ENCODE results near the gene ZFYVE19.

ZFYVE19 gene

DNA sequence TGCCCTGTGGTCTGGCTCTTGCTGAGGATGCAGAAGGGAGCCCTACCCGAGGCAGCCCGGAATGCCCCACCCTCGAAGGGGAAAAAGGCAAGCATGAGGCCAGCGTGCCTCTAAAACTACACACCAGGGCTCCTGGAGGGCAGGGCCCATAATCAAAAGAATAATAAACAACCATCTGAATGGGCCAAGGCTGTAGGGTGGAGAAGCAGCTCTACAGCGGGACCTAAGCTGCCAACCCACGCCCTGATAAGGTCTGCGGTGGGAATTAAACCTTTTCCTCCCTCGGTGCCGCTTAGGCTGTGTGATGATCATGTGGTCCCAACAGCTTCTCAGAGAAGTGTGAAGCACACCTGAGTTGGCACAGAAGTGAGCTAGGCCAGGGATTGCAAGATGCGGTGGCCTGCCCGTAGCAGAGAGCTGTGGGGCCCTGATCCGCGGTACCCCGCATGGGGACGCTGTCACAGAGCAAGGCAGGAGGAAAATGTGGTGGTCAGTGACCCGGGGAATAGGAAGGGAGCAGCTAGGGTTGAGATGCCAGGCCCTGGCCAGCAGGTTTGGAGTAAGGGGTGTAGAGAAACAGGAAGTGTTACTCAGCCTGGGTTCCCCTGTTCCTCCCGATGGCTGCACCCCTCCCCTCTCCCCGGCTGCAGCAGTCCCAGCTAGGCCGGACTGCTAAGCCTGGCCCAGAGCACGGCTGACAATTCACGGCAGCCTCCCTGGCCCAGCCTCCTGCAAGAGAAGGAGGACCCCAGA is 38.2 kb upstream of the ZFYVE19 start:
- Histone ChIP-seq H3K27ac (ENCODE audit: low read depth, low read length) (no peak overlapping the region), H2AFZ (ENCODE audit: low read length, unreplicated experiment) (no peak overlapping the region), H3K4me3 (ENCODE audit: low read depth, low read length) (no peak overlapping the region), H3K79me2 (ENCODE audit: control insufficient read depth, insufficient read depth, low read length, unreplicated experiment) (no peaks in the 10 kb centered on the region), H3K36me3 (ENCODE audit: insufficient read depth, low read length) (peaks cover 6% of the 10 kb centered on the region; the same call in 1 of the 2 replicates), H3K4me1 (ENCODE audit: control insufficient read depth, insufficient read depth, low read length, unreplicated experiment) (peaks cover 46% of the 10 kb centered on the region), H3K27me3 (ENCODE audit: insufficient read depth, low read length) (no peaks in the 10 kb centered on the region)

DNA sequence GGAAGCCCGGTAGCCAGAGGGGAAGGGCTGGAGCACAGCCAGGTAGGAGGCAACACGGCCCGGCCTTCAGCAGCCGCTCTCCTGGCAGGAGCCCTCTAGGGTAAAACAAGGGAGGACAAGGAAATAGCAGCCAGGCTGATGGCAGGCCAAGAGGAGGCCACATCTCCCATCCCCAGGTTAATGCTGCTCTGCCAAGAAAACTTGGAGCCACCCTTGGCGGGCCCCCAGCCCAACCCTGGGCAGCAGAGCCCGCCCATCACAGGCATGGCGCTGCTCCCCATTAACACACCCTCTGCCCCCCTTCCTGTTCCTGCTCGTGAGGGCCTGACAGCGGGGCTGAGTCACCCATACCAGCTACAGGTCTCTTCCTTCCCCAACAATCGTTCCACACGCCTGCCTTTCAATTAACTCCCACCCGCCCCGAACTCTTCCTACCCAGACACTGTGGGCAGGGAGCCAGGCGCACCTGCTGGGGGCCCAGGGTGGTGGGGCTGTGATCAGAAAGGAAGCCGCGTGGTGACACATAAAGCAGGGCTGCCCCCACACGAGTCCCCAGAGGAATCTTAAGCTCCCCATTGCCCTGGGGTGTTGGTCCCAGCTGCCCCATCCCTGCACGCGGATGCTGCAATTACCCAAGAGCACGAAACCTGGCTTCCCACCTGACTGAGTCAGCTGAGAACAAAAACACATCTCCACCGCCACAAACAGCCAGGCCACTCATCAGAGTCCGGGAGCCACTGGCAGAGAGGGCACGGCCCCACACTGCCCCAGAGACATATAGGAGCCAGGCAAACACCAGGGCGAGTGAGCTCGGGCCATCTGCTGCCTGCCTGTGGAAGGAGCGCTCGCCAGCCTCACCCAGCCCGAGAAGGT is 37.4 kb upstream of the ZFYVE19 start, which contains the start of gene C15orf62:
Gene C15orf62 (plus strand): TSS at position 707 of the 873 bp plus-strand sequence. CDS start 516 bp downstream, outside the sequence.
- H3K79me2 ChIP-seq (ENCODE audit: control insufficient read depth, insufficient read depth, low read length, unreplicated experiment), result no peaks in the 10 kb centered on the region
- H3K4me3 ChIP-seq (ENCODE audit: low read depth, low read length), result no peak within 1 kb of the TSS
- H3K4me1 ChIP-seq (ENCODE audit: control insufficient read depth, insufficient read depth, low read length, unreplicated experiment), result peaks cover 44% of the 10 kb centered on the region
- H3K36me3 ChIP-seq (ENCODE audit: insufficient read depth, low read length), result peaks cover 11% of the 10 kb centered on the region; the same call in 1 of the 2 replicates
- H3K27ac ChIP-seq (ENCODE audit: low read depth, low read length), result no peak within 1 kb of the TSS
- H2AFZ ChIP-seq (ENCODE audit: low read length, unreplicated experiment), result no peak within 1 kb of the TSS
- no peaks in the 10 kb centered on the region for H3K27me3 ChIP-seq (ENCODE audit: insufficient read depth, low read length)

DNA sequence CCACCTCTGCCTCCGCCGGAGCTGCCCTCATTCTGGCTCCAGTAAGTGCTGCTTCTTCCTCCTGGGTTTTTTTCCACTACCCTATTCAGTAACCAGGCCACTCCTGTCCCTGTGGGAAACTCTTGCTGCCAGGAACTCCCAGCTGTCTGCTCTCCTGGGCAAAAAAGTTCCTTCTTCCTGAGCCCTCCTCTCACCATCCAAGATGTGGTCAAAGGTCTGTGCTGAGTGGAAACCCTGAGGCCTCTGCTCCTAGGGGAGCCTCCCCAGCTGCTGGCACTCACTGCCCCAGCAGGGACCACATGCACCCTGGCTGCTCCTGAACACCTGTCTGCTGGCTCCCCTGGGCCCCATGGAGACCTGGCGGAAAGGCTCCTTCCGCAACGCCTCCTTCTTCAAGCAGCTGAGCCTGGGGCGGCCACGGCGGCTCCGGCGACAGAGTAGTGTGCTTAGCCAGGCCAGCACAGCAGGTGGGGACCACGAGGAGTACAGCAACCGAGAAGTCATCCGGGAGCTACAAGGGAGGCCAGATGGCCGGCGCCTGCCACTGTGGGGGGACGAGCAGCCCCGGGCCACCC is 36.7 kb upstream of the ZFYVE19 start:
- H3K27ac ChIP-seq (ENCODE audit: low read depth, low read length), result no peak overlapping the region
- peaks cover 37% of the 10 kb centered on the region for H3K4me1 ChIP-seq (ENCODE audit: control insufficient read depth, insufficient read depth, low read length, unreplicated experiment)
- peaks cover 14% of the 10 kb centered on the region; the same call in 1 of the 2 replicates for H3K36me3 ChIP-seq (ENCODE audit: insufficient read depth, low read length)
- H2AFZ ChIP-seq (ENCODE audit: low read length, unreplicated experiment), result no peak overlapping the region
- no peak overlapping the region for H3K4me3 ChIP-seq (ENCODE audit: low read depth, low read length)
- no peaks in the 10 kb centered on the region for H3K27me3 ChIP-seq (ENCODE audit: insufficient read depth, low read length)
- no peaks in the 10 kb centered on the region for H3K79me2 ChIP-seq (ENCODE audit: control insufficient read depth, insufficient read depth, low read length, unreplicated experiment)

DNA sequence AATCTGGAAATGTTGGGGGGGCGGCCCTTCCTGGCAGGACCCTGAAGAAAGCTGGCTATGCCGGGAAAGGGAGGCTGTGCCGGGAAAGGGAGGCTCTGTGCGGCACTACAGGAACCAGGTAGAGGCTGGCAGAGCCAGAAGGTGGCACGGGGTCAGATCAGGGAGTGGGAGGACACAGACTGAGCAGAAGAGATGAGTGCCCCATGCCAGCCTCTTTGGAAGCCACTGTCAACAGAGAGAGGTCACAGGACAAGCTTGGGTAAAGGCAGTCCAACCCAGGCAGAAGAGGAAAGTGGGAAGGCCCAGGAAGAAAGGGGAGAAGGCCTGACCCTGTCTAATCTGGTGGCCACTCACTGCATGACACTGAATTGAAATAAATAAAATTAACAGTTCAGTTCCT is 35.6 kb upstream of the ZFYVE19 start:
- H3K36me3 ChIP-seq (ENCODE audit: insufficient read depth, low read length), result peaks cover 14% of the 10 kb centered on the region; the same call in 1 of the 2 replicates
- H3K27ac ChIP-seq (ENCODE audit: low read depth, low read length), result no peak overlapping the region
- H3K27me3 ChIP-seq (ENCODE audit: insufficient read depth, low read length), result no peaks in the 10 kb centered on the region
- H3K79me2 ChIP-seq (ENCODE audit: control insufficient read depth, insufficient read depth, low read length, unreplicated experiment), result no peaks in the 10 kb centered on the region
- H3K4me1 ChIP-seq (ENCODE audit: control insufficient read depth, insufficient read depth, low read length, unreplicated experiment), result peaks cover 28% of the 10 kb centered on the region
- H3K4me3 ChIP-seq (ENCODE audit: low read depth, low read length), result no peak overlapping the region
- no peak overlapping the region for H2AFZ ChIP-seq (ENCODE audit: low read length, unreplicated experiment)

DNA sequence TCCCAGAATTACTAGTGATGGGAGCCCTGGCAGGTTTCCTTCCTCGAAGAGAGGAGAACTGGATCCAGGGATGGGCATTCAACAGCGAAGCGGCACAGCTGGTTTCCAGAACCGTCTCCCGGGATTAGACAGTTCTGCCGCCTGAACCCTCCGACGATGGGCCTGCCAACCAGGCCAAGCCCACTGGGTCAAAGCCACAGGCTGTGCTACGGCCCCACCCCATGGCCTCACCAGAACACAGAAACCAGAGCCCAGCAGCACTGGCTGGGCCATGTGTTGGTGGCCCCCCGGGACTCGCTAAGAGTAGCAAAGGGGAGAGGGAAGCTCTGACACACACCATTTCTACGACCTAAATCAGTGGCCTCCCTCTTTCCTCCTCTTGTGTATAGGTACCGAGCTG is 34.9 kb upstream of the ZFYVE19 start:
- Histone ChIP-seq H3K27me3 (ENCODE audit: insufficient read depth, low read length) (no peaks in the 10 kb centered on the region), H3K27ac (ENCODE audit: low read depth, low read length) (no peak overlapping the region), H3K4me1 (ENCODE audit: control insufficient read depth, insufficient read depth, low read length, unreplicated experiment) (peaks cover 29% of the 10 kb centered on the region), H3K36me3 (ENCODE audit: insufficient read depth, low read length) (peaks cover 14% of the 10 kb centered on the region; the same call in 1 of the 2 replicates), H2AFZ (ENCODE audit: low read length, unreplicated experiment) (no peak overlapping the region), H3K4me3 (ENCODE audit: low read depth, low read length) (no peak overlapping the region), H3K79me2 (ENCODE audit: control insufficient read depth, insufficient read depth, low read length, unreplicated experiment) (no peaks in the 10 kb centered on the region)

DNA sequence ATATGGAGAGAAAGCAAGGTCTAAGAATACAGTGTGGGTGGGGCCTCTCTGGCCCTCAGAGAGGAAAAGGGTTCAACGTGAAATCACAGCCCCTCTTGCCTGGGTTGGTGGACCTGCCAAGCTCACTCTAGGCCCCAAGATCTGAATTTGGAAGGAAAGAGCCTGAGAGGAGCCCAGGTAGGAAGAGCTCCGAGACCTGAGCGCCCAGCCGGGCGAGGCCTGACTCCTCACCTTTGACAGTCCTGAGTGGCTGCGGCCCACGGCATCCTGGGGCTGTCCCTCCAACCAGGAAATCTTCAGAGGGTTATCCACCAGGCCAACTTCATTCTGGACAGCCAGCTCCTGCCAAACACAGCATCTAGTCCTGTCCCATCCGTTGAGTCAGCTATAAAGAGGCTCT is 33.4 kb upstream of the ZFYVE19 start:
- Histone ChIP-seq H3K27ac (ENCODE audit: low read depth, low read length) (no peak overlapping the region), H2AFZ (ENCODE audit: low read length, unreplicated experiment) (no peak overlapping the region), H3K79me2 (ENCODE audit: control insufficient read depth, insufficient read depth, low read length, unreplicated experiment) (no peaks in the 10 kb centered on the region), H3K4me3 (ENCODE audit: low read depth, low read length) (no peak overlapping the region), H3K36me3 (ENCODE audit: insufficient read depth, low read length) (peaks cover 14% of the 10 kb centered on the region; the same call in 1 of the 2 replicates), H3K4me1 (ENCODE audit: control insufficient read depth, insufficient read depth, low read length, unreplicated experiment) (peaks cover 24% of the 10 kb centered on the region), H3K27me3 (ENCODE audit: insufficient read depth, low read length) (no peaks in the 10 kb centered on the region)

DNA sequence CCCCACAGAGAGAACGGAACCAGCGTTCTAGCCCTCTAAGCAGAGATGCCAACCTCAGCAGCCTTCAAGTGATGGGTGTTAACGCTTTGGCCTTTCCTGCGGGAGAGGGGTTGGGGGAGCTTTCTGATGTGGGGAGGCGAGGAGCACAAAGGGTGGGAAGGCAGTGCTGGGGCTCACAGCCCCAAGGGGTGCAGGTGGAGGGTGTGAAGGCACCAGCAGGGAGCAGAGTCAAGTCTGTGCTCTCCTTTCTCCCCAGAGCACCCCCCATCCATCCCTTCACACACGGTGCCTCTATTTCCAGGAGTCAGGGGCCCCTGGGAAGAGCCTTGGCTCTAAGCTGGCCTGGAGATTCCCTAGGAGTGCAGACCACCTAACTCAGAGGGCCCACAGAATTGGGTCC is 33.0 kb upstream of the ZFYVE19 start:
- Histone ChIP-seq H3K27me3 (ENCODE audit: insufficient read depth, low read length) (no peaks in the 10 kb centered on the region), H3K4me1 (ENCODE audit: control insufficient read depth, insufficient read depth, low read length, unreplicated experiment) (peaks cover 20% of the 10 kb centered on the region), H2AFZ (ENCODE audit: low read length, unreplicated experiment) (no peak overlapping the region), H3K4me3 (ENCODE audit: low read depth, low read length) (no peak overlapping the region), H3K79me2 (ENCODE audit: control insufficient read depth, insufficient read depth, low read length, unreplicated experiment) (no peaks in the 10 kb centered on the region), H3K36me3 (ENCODE audit: insufficient read depth, low read length) (peaks cover 14% of the 10 kb centered on the region; the same call in 1 of the 2 replicates), H3K27ac (ENCODE audit: low read depth, low read length) (no peak overlapping the region)

DNA sequence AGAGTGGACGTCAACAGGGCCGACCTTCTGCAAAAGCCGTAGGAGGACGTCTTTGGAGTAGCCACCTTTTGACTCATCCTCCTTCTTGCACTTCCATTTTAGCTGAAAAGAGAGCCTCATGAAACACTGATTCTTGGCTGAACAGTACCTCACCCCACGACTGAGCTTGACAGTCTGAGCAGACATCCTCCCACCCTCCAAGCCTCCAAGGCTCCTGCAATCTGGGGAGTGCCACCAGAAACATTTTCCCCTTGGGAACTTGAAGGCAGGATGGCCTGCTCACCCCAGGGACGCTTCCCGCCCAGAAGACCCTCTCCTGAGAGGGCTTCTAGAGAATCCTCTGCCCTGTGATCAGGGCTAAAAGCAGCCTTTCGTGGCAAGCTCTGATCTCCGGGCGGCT is 31.9 kb upstream of the ZFYVE19 start:
- Histone ChIP-seq H3K79me2 (ENCODE audit: control insufficient read depth, insufficient read depth, low read length, unreplicated experiment) (no peaks in the 10 kb centered on the region), H3K27ac (ENCODE audit: low read depth, low read length) (no peak overlapping the region), H3K36me3 (ENCODE audit: insufficient read depth, low read length) (peaks cover 14% of the 10 kb centered on the region; the same call in 1 of the 2 replicates), H3K4me1 (ENCODE audit: control insufficient read depth, insufficient read depth, low read length, unreplicated experiment) (peaks cover 12% of the 10 kb centered on the region), H2AFZ (ENCODE audit: low read length, unreplicated experiment) (no peak overlapping the region), H3K27me3 (ENCODE audit: insufficient read depth, low read length) (no peaks in the 10 kb centered on the region), H3K4me3 (ENCODE audit: low read depth, low read length) (no peak overlapping the region)

DNA sequence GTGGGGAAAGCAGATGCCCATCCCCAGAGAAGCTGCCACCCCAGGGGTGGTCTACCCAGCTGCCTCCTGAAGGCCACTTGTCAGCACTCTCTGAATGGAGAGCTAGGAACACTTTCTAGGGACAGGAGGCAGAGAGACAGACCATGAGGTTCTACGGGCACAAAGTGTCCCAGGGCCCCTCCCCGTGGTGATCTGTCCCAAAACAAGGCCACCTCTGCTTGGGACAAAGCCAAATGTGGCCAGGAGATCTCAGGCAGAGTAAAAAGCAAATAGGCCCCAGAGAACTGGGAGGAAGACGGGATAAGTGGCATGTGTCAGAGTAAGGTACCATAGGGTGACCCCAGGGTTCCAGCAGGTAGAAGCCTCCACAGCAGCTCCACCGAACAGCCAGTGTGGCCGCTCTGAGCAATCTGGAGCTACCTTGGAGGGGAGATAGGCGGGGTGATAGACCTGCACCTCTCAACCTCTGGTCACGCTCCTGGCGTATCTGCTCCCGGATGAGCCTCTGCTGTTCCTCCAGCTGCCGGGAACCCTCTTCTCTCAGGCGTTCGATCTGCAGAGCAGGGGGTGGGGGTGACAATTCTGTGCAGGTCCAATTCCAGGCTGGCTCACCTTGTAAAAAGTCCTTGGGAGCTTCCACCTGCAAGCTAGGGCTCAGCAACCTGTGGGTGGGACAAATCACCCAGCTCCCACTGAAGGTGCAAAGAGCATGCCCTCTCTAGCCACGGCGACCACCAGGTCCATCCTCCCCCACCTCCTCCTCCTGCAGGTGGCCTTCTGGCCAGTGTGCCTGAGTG is 31.0 kb upstream of the ZFYVE19 start:
- H3K36me3 ChIP-seq (ENCODE audit: insufficient read depth, low read length), result peaks cover 14% of the 10 kb centered on the region; the same call in 1 of the 2 replicates

More for the DNA sequence above, 31.0 kb upstream of the ZFYVE19 start:
- Histone ChIP-seq H3K4me1 (ENCODE audit: control insufficient read depth, insufficient read depth, low read length, unreplicated experiment) (peaks cover 9% of the 10 kb centered on the region), H3K27me3 (ENCODE audit: insufficient read depth, low read length) (no peaks in the 10 kb centered on the region), H3K79me2 (ENCODE audit: control insufficient read depth, insufficient read depth, low read length, unreplicated experiment) (no peaks in the 10 kb centered on the region), H2AFZ (ENCODE audit: low read length, unreplicated experiment) (no peak overlapping the region), H3K4me3 (ENCODE audit: low read depth, low read length) (no peak overlapping the region), H3K27ac (ENCODE audit: low read depth, low read length) (no peak overlapping the region)

Data from ACC112 (cell line).